Right ventricle myocardium superior (tissue), 1 donor: ENCODE results near the gene GSTA1. TPM values are rescaled to one million over a fixed set of nuclear protein-coding genes. Genes with fewer than 3 reads are reported as not detected.
A peak's percentile ranks its signal among the peaks of the same experiment; 100 is the strongest.
"Not testable (repeated sequence)": the region's sequence is repeated elsewhere in the genome, so short reads cannot be mapped to it uniquely, and the experiment has no call there.

Source experiments
- ATAC-seq: fragments of 200-7000 bp; cut with Tn5 transposase; one replicate; pipeline ENCODE4 v1.9.1; 2020; ENCODE audit warnings: mild to moderate bottlenecking; ENCODE audit not compliant: poor library complexity
- DNase-seq: peaks from one replicate; pipeline ENCODE4 v3.0.0-alpha.2; 2020
- intact Hi-C: fragments of 100-400 bp; cut with DNase I; formaldehyde crosslinking; loops from one replicate; pipeline ENCODE4 v1.11.2; 2022
- total RNA-seq: library from RNA; stranded (reverse); fragmentation: NEBNext Ultra II Directional; extraction: Animal tissue kit (Norgen Biotek cat#: 25700); gene quantifications from one replicate; pipeline ENCODE4 v1.2.1, GENCODE V29; 2021
- donor health status: DM: no; HTN: yes; CAD: no; lungs with severe emphysema.

Gene GSTA1
- total RNA-seq, 1 donor from 2014 or later: not detected

DNA sequence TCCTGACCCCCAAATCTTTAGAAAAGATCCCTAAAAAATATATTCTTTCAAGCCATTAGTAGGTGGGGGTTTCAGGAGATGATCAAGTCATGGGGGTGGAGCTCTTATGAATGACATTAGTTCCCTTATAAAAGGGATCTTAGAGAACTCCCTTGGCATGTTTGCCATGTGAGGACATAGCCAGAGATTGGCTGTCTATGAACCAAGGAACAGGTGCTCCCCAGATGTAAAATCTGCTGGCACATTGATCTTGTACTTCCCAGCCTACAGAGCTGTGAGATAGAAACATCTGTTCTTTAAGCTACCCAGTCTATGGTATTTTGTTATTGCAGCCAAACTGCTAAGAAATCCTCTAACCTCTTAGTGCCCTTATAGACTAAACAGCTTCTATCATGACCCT lies 36.0 kb downstream of the GSTA1 start:
- DNase-seq, ATAC-seq, intact Hi-C loops: not testable (repeated sequence)

DNA sequence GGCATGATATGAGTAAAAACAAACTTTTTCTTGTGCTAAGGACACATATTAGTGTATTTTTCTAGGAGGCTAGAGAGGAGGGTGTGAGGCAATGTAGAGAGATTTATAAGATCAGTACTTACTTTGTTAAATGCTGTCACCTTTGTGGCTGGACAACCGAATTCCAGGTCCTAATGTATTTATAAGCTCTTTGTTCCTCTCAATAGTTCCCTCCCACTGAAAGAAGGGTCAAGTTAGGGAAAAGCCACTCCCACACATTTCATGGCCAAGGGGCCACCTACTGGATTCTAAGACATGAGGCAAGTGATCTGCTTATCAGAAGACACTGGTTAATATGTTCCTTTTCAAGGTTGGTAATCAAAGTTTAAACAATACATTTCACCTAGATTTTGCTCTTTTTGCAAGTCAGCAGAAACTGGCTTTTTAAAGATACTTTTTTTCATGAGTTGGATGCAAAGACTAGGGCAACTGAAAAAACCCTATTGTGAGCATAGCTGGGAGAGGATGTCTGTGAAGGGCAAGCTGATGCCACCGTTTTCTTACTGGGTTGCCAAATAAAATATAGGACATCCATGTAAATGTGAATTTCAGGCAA lies 40.2 kb downstream of the GSTA1 start, which contains the start of gene GSTA2:
Gene GSTA2, minus strand, starts transcription at position 154 of the 595 bp plus-strand sequence. CDS start 5,528 bp downstream, outside the sequence.
- intact Hi-C loops, DNase-seq, ATAC-seq: not testable (repeated sequence)

DNA sequence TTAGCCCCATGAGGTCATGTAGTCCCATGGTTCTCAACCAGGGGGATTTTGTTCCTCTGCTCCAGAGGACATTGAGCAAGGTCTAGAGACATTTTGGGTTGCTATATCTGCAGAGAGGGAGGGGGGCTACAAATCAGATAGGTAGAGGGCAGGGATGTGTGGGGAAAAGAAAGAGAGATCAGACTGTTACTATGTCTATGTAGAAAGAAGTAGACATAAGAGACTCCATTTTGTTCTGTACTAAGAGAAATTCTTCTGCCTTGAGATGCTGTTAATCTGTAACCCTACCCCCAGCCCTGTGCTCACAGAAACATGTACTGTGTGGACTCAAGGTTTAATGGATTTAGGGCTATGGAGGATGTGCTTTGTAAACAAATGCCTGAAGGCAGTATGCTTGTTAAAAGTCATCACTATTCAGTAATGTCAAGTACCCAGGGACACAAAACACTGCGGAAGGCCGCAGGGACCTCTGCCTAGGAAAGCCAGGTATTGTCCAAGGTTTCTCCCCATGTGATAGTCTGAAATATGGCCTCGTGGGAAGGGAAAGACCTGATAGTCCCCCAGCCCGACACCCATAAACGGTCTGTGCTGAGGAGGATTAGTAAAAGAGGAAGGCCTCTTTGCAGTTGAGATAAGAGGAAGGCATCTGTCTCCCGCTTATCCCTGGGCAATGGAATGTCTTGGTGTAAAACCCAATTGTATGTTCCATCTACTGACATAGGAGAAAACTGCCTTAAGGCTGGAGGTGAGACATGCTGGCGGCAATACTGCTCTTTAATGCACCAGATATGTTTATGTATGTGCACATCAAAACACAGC lies 41.7 kb downstream of the GSTA1 start:
- ATAC-seq, intact Hi-C loops, DNase-seq: not testable (repeated sequence)

DNA sequence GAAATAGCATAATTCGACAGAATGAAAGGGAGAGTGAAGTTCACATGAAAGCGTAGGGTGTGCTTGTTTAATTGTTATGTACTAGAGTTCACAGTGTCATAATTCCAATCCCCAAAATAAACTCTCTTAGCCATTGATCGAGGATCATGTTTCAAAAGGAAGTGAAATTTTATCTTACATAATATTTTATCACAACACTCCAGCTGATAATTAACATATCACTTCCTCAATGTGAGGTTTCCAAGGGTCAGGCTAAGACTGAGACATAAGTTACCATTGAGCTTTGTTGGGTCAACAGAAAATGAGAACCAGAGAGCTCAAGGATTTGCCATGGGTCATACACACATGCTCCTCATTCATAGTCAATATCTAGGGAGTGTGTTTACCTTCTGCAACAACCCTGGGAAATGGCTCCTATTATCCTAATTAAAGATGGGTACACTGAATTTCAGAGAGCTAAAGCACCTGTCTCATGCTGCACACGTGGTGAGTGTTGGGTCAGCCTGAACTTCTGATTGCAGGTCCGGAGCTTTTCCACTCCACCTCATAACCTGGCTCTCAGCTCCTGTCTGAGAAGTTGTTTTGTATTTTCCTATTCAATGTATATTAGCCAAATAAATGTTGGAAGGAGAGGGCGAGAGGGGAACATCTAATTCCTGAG lies 43.4 kb downstream of the GSTA1 start:
- intact Hi-C loops: no loop called here
- ATAC-seq (no peak), DNase-seq (no peak)

DNA sequence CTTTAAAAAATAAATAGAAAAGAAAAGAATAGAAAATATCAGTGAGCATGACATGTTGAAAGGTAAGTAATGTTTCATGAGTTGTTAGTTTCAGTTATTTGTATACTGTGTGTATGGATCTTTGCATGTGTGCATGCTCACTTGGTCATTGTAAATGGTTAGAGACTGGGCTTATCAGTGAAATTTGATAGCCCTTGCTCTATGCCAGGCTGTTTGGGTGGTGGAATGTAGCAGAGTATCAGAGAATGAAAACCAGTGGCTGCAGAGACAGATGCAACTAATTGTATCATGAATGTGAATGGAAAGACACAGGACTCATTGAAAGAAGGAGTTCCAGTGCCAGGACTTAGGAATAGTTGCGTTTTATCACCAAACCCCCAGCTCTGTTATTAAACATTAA lies 44.5 kb downstream of the GSTA1 start:
- ATAC-seq: peak; percentile 36
- DNase-seq: no peak
- intact Hi-C loops: no loop called here

DNA sequence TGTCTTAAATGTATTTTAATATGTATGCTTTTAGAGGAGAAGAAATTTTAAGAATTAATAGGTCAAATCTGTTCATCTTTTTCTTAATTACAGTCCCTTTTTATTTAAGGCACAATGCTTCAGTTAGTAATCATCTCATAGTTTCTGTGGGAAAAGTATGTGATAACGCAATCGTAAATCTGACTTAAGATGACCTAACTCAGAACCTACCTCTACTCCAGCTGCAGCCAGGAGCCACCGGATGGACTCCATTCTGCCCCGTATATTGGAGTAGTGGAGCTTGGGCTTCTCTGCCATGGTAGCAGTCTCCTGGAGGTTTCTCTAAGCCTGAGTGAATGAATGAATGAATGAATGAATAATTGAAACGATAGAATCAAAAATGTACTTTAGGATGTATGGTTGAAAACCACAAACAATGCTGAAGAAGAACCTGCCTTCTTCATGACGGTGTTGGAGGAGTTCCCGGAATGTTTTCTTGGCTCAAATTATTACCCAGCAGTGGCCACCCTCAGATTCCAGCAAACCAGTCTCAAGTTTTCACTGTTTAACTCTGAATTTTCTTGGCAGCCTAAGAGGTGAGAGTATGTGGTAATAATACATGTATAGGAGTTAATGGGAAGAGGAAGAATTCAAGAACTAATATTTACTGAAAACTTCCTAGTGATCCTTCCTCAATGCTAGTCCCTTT lies 45.8 kb downstream of the GSTA1 start:
- ATAC-seq, DNase-seq, intact Hi-C loops: not testable (repeated sequence)

DNA sequence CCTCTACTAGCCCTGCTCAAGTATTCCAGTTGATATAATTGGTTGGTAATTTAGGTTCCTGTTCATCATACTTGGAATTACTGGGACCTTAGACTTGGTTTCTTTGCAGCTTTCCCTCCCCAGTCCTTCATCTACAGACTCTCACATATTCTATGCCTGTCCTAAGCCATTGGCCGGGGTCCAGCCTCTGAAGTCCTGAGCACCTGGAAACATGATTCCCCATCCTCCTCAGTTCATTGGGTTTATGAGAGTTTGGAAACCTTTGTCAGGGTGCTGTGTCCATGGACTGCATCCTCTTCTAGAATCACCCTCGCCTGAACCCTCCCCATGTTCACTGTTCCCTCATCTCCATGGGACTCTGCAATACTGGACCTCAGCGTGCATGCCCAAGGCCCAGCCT lies 49.2 kb downstream of the GSTA1 start:
- no peak for ATAC-seq
- no peak for DNase-seq
- intact Hi-C loops: no loop called here

DNA sequence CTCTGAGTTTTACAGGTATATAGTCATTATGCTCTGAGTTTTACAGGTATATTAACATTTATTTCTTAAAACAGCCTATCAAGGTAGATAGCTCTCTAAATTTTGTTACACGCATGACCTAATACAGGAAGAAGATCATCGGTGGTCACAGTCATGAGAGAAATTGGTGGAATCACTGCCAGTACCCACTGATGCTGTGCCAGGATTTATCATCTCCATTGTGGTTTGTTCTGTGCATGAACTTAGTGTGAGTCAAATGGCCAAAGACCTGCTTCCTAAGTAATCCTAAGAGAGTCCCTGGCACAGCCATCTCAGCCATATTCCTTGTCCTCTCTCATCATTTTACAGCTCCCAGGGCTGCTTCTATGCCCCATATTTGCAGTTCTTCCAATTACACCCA lies 50.5 kb downstream of the GSTA1 start:
- intact Hi-C loops, ATAC-seq, DNase-seq: not testable (repeated sequence)

DNA sequence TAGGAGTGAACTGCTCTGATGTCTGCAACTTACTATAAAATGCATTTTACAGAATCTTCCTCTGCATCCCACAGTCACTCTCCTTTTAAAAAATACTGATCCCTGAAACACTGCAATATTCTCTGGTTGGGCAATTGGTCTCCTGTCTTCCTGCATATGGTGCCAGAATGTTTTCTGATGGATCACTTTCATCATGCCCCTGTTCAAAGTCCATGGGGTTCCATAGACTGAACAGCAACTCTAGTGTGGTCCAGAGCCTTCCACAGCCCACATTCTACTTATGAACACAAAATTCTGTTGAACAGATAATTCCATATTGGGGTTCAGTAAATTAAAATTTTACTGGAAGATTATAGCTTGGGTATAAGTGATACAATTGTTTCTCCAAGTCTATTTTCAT lies 51.3 kb downstream of the GSTA1 start:
- intact Hi-C loops: no loop called here

DNA sequence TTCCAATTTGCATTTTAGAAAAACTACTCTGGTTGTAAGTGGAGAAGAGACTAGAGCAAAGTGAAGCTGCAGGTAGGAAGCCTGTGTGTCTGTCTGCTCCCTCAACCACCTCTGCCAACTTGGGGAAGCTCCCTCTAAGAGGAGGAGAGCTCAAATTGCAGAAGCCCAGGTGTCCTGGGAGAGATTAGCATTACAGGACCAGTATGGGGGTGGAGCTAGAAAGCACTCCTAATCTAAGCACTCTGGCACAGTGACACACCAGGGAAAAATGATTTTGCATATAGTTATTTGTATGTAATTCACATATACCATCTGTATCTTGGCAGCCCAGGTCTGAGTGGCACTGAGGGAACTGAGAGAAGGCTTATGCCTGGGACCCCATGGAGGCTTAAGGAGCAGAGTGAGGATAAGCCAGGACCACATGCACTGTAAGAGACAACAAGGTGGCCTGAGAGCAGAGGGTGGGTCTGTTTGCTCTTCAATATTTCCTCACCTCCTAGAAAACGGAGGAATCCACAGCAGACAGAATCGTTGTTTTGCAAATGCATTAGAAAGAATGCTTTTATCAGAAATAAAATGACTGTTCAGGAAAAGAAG lies 54.0 kb downstream of the GSTA1 start:
- intact Hi-C loops: no loop called here
- DNase-seq (no peak), ATAC-seq (no peak)

More for the DNA sequence above, 51.3 kb downstream of the GSTA1 start:
- no peak for DNase-seq
- no peak for ATAC-seq

DNA sequence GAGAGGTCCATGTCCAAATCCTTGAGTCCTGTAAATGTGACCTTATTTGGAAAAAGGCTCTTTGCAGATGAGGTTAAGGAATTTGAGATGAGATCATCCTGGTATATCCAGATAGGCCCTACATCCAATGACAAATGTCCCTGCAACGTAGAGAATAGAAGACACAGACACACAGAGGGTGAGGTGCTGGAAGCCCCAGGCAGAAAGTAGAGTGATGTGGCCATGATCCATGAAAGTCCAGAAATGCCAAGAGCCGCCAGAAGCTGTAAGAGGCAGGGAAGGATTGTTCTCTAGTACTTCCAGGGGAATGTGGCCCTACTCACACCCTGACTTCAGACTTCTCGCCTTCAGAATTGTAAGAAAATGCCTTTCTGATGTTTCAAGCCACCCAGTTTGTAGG lies 56.3 kb downstream of the GSTA1 start:
- ATAC-seq, intact Hi-C loops, DNase-seq: not testable (repeated sequence)

DNA sequence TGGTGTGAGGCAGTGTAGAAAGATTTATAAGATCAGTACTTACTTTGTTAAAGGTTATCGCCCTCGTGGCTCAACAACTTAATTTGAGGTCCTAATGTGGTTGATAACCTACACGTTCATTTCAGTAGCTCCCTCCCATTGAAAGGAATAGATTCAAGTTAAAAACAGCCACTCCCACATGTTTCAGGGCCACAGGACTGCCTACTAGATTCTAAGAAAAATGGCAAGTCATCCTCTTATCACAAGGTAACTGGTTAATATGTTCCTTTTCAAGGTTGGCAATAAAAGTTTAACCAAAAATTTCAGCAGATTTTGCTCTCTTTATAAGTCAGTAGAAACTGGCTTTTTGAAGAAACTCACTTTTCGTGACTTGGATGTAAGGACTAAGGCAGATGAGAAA lies 57.4 kb downstream of the GSTA1 start:
- ATAC-seq (no peak), DNase-seq (no peak)
- intact Hi-C loops: no loop called here

DNA sequence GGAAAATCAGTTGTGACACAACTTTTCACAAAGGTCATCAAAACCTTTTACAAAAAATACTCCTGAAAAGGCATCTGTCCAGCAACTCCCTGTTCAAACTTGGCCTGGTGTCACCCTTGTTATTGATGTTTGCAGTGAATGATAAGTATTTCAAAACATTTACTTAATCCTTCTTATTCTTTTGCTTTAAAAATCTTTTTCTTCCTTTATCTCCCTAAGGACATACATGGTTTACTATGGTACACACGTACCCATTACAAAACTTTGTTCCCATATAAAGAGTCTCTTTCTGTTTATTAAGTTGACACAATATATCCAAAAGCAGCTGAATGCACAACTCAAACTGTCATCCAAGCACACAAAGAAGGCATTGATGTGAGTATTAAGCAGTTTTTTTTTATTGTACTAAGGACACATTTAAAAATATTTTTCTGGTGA lies 57.8 kb downstream of the GSTA1 start:
- intact Hi-C loops: no loop called here
- ATAC-seq: no peak
- DNase-seq: no peak

DNA sequence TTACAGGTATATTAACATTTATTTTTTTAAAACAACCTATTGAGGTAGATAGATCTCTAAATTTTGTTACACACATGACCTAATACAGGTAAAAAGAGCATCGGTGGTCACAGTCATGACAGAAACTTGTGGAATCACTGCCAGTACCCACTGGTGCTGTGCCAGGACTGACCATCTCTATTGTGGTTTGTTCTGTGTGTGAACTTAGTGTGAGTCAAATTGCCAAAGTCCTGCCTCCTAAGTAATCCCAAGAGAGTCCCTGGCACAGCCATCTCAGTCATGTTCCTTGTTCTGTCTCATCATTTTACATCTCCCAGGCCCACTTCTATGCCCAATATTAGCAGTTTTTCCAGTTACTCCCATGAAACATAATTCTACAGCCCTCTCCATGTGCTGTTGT lies 61.7 kb downstream of the GSTA1 start:
- no peak for DNase-seq
- no peak for ATAC-seq
- intact Hi-C loops: no loop called here

Other genes starting within 250 kb of the GSTA1 start
- gene TRAM2, start 226.8 kb downstream of the GSTA1 start, total RNA-seq: 11.0 TPM
- 8.4 TPM for gene TMEM14A, start 132.7 kb downstream of the GSTA1 start, total RNA-seq
- gene GSTA2, start 40.3 kb downstream of the GSTA1 start, total RNA-seq: not detected
- not detected for gene GSTA5, start 37.0 kb upstream of the GSTA1 start, total RNA-seq
- not detected for gene GSTA3, start 105.9 kb upstream of the GSTA1 start, total RNA-seq
- gene GSTA4, start 191.5 kb upstream of the GSTA1 start, total RNA-seq: 7.0 TPM